HCT116 (cell line): ENCODE results near the gene OTOG. TPM values are rescaled to one million over a fixed set of nuclear protein-coding genes. Genes with fewer than 3 reads are reported as not detected.

Experiments used
- ATAC-seq: fragments of 200-7000 bp; cut with Tn5 transposase; 2 replicates; pipeline ENCODE4 v1.9.1; 2020; ENCODE audit warnings: mild to moderate bottlenecking, moderate library complexity
- BruUV-seq: library from RNA; stranded (reverse); fragments of 400-500 nt; replicated peaks from 2 replicates; lab custom pipeline; 2021; lab: Mats Ljungman, UMichigan
- CTCF ChIA-PET: fragments of 300-600 bp; sonication (Branson Sonifier 250); formaldehyde crosslinking; loops from one replicate; lab custom pipeline; 2021; ENCODE audit warnings: antibody characterized with exemption; lab: Charles Lee
- POLR2A ChIA-PET: fragments of 300-600, 350-600 bp; sonication (Branson Sonifier 250); formaldehyde crosslinking; loops from one replicate; lab custom pipeline; 2021; ENCODE audit warnings: antibody characterized with exemption; lab: Charles Lee
- RAD21 ChIA-PET, 2 experiments: fragments of 300-600 bp; sonication (Branson Sonifier 250); formaldehyde crosslinking; loops; one replicate each; lab custom pipeline; 2023; ENCODE audit warnings: low total read pairs in 2 of 2; ENCODE audit not compliant: uncharacterized antibody in 2 of 2, unreplicated experiment in 2 of 2, low non-redundant PET in 1 of 2; lab: Charles Lee
- DNase-seq: peaks from one replicate; pipeline ENCODE4 v3.0.0-alpha.2; 2010; ENCODE audit warnings: low read depth, low spot score
- H2AFZ ChIP-seq: fragments of 200-600 bp; shearing (Covaris generic), sonication (generic); 2 replicates; pipeline ENCODE4 v1.6.1; 2017; ENCODE audit warnings: low read depth, mixed run types, mixed read lengths, antibody characterized with exemption, low read length; ENCODE audit not compliant: poor library complexity, severe bottlenecking
- H3K27ac ChIP-seq: 2 replicates; pipeline ENCODE4 v1.5.1; 2012; ENCODE audit warnings: low read depth, low read length
- H3K27me3 ChIP-seq: fragments of 200-600 bp; sonication (generic); 2 replicates; pipeline ENCODE4 v1.6.1; 2016; ENCODE audit warnings: mixed run types, low read length, mixed read lengths; ENCODE audit not compliant: insufficient read depth
- H3K36me3 ChIP-seq, 2 experiments: fragments of 200-500 bp in 1 of 2; fragments of 200-600 bp in 1 of 2; sonication (Bioruptor generic) in 1 of 2; sonication (generic) in 1 of 2; 2 replicates each; pipeline versions ENCODE4 v1.5.1 to v1.6.1; 2014 to 2016; ENCODE audit warnings: low read length in 2 of 2, inconsistent platforms in 1 of 2, mixed read lengths in 1 of 2, mixed run types in 1 of 2; ENCODE audit not compliant: insufficient read depth in 2 of 2, control insufficient read depth in 1 of 2
- H3K4me1 ChIP-seq, 2 experiments: fragments of 200-600 bp in 1 of 2; sonication (generic) in 1 of 2; 2 replicates each; pipeline versions ENCODE4 v1.5.1 to v1.6.1; 2012 to 2017; ENCODE audit warnings: low read length in 2 of 2, inconsistent platforms in 1 of 2, mild to moderate bottlenecking in 1 of 2, mixed read lengths in 1 of 2, mixed run types in 1 of 2, moderate library complexity in 1 of 2; ENCODE audit not compliant: insufficient read depth in 2 of 2, control insufficient read depth in 1 of 2
- H3K4me2 ChIP-seq: fragments of 200-600 bp; sonication (generic); 2 replicates; pipeline ENCODE4 v1.6.1; 2017; ENCODE audit warnings: mixed run types, low read length, mixed read lengths
- H3K4me3 ChIP-seq, 2 experiments: fragments of 200-600 bp in 1 of 2; sonication (generic) in 1 of 2; replicated peaks in 1 of 2; 2 replicates each; pipeline ENCODE4 v1.5.1; 2011 to 2016; ENCODE audit warnings: low read length in 2 of 2, control low read depth in 1 of 2, low read depth in 1 of 2, mild to moderate bottlenecking in 1 of 2, mixed read lengths in 1 of 2, mixed run types in 1 of 2
- H3K79me2 ChIP-seq: fragments of 200-600 bp; sonication (generic); 2 replicates; pipeline ENCODE4 v1.6.1; 2017; ENCODE audit warnings: mild to moderate bottlenecking, mixed run types, low read length, moderate library complexity, mixed read lengths; ENCODE audit not compliant: insufficient read depth
- H3K9ac ChIP-seq: fragments of 200-600 bp; sonication (generic); 2 replicates; pipeline ENCODE4 v1.6.1; 2016; ENCODE audit warnings: low read length, mixed read lengths
- H3K9me2 ChIP-seq: fragments of 200-600 bp; sonication (generic), shearing (Covaris generic); 2 replicates; pipeline ENCODE4 v1.6.1; 2017; ENCODE audit warnings: mixed run types, mild to moderate bottlenecking, moderate library complexity; ENCODE audit not compliant: insufficient read depth
- H3K9me3 ChIP-seq, 2 experiments: fragments of 200-500 bp in 1 of 2; fragments of 200-600 bp in 1 of 2; sonication (Bioruptor generic) in 1 of 2; sonication (generic) in 1 of 2; 2 replicates each; pipeline ENCODE4 v1.6.1; 2014 to 2017; ENCODE audit warnings: low read length in 2 of 2, mixed read lengths in 2 of 2, inconsistent platforms in 1 of 2, low read depth in 1 of 2, mild to moderate bottlenecking in 1 of 2, mixed run types in 1 of 2, moderate library complexity in 1 of 2; ENCODE audit not compliant: control insufficient read depth in 1 of 2, insufficient read depth in 1 of 2
- H4K20me1 ChIP-seq: fragments of 200-600 bp; sonication (generic), shearing (Covaris generic); 2 replicates; pipeline ENCODE4 v1.6.1; 2017; ENCODE audit warnings: mixed run types, mild to moderate bottlenecking, moderate library complexity; ENCODE audit not compliant: insufficient read depth
- CEBPB ChIP-seq: IDR thresholded peaks from 2 replicates; pipeline ENCODE4 v1.6.1; 2012; ENCODE audit warnings: low read depth
- EZH2 ChIP-seq: fragments of 200-600 bp; sonication (generic); IDR thresholded peaks from 2 replicates; pipeline ENCODE4 v1.6.1; 2017; ENCODE audit warnings: antibody characterized with exemption, mixed run types
- MAX ChIP-seq: IDR thresholded peaks from 2 replicates; pipeline ENCODE4 v1.6.1; 2012
- POLR2A ChIP-seq: IDR thresholded peaks from 2 replicates; pipeline ENCODE4 v1.7.0; 2011; ENCODE audit warnings: borderline replicate concordance; ENCODE audit not compliant: insufficient read depth, insufficient read length; ENCODE audit errors: extremely low read depth
- POLR2AphosphoS5 ChIP-seq: IDR thresholded peaks from 2 replicates; pipeline ENCODE4 v1.6.1; 2011; ENCODE audit warnings: mild to moderate bottlenecking, low read depth, low read length, moderate library complexity
- RAD21 ChIP-seq: IDR thresholded peaks from 2 replicates; pipeline ENCODE4 v1.6.1; 2012; ENCODE audit warnings: low read depth, mild to moderate bottlenecking
- REST ChIP-seq: IDR thresholded peaks from 2 replicates; pipeline ENCODE4 v1.6.1; 2012; ENCODE audit warnings: low read depth
- SRF ChIP-seq: IDR thresholded peaks from 2 replicates; pipeline ENCODE4 v1.6.1; 2012; ENCODE audit warnings: low read depth
- TCF7L2 ChIP-seq: IDR thresholded peaks from 2 replicates; pipeline ENCODE4 v1.7.0; 2011; ENCODE audit warnings: borderline replicate concordance, inconsistent platforms; ENCODE audit not compliant: insufficient read depth, insufficient read length; ENCODE audit errors: extremely low read depth
- YY1 ChIP-seq: IDR thresholded peaks from 2 replicates; pipeline ENCODE4 v1.6.1; 2011; ENCODE audit warnings: low read length, low read depth, moderate library complexity, mild to moderate bottlenecking; ENCODE audit not compliant: insufficient replicate concordance; ENCODE audit errors: extremely low read depth
- intact Hi-C: fragments of 100-400 bp; cut with micrococcal nuclease; formaldehyde crosslinking; loops from 2 replicates; pipeline ENCODE4 v1.10.0; 2022
- total RNA-seq: library from RNA; stranded (reverse); gene quantifications from one replicate; pipeline ENCODE4 v1.2.1, GENCODE V29; 2021; ENCODE audit not compliant: unreplicated experiment
- TF ChIP-seq, protein P1 (sequence below): IDR thresholded peaks from 2 replicates; pipeline ENCODE4 v1.6.1; 2012

OTOG gene
- total RNA-seq, 1 experiment from 2014 or later: 0.07 TPM

DNA sequence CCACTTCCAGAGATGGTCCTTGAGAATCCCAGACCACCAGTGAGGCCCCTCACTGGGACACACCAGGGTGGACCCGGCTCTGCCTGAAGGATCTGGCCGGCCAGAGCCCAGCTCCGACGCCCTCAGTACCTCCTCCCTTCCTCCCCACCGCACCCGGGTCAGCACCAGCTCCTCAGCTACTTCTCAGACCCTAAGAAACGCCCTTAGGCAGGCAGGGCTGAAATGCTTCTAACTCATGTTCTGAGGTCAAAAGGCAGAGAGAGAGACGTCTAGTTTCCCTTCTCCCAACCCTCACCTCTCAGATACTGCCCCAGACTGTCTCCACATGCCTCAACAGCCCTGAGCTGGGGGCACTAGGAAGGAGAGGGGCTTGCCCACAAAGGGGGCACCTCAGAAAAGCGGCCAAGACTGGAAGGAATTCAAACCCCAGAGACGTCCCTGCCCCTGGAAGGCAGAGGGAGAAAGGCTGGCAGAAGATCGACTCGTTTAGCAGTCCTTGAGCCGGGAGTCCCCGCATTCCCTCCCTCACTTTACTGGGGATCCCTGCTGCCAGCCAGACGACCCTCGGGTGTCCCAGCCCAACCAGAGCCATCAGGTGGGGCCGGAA, 3.4 kb upstream of the OTOG start:
- no peaks in the 10 kb centered on the region for H3K9me3 ChIP-seq
- no peaks in the 10 kb centered on the region for H3K79me2 ChIP-seq
- no peaks in the 10 kb centered on the region for H4K20me1 ChIP-seq
- peak overlapping the region; percentile 70 for H3K9ac ChIP-seq
- BruUV-seq: TSS peak; percentile 46
- ATAC-seq: peak; percentile 31
- H3K36me3 ChIP-seq: no peaks in the 10 kb centered on the region
- peak overlapping the region; percentile 84 for H3K4me2 ChIP-seq
- intact Hi-C loops: no loop called here
- peak overlapping the region; percentile 61; the same call in 1 of the 2 replicates for H3K27ac ChIP-seq
- peak overlapping the region; percentile 65 to 88 for H3K4me3 ChIP-seq
- RAD21 ChIA-PET: interaction anchor here in 1 of 2 experiments (1.2 kb wide), 1 partner anchor 16 kb away, joined by 4 read pairs; no protein-coding TSS in a partner anchor
- no peak for TF ChIP-seq MAX
- no peak for TF ChIP-seq SRF
- no peak for TF ChIP-seq EZH2
- TF ChIP-seq RAD21: no peak
- POLR2A ChIA-PET: no interaction called here
- no peak for DNase-seq
- H2AFZ ChIP-seq: peak overlapping the region; percentile 82
- H3K9me2 ChIP-seq: no peaks in the 10 kb centered on the region
- H3K27me3 ChIP-seq: no peaks in the 10 kb centered on the region
- CTCF ChIA-PET: interaction anchor here (0.8 to 2.5 kb wide), 5 partner anchors 15 to 186 kb away, joined by 3 to 15 read pairs (median 4); no protein-coding TSS in a partner anchor
- H3K4me1 ChIP-seq: peaks cover 4 to 22% of the 10 kb centered on the region in 2 experiments; a peak in 3 of 4 replicates

DNA sequence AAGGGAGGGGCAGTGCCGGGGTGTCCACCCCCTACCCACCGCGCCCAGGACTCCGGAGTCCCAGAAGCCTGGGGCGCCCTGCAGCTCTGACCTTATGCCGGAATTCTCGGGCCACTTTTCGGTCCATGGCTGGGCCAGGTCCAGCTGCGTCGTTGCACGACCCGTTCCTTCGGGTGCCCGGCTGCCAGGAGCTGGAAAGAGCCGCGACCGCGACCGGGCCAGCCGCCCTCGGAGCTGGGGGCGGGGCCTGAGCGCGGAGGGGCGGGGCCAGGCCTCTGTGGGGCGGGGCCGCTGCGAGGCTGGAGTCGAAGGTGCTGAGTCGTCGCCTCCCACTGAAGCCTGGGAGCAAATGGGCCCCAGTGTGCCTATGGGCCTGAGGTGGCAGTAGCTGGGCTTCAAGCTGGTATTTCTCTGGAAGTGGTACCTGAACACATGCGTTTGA, 2.9 kb upstream of the OTOG start, which contains the start of gene USH1C:
Gene USH1C, minus strand, starts transcription at position 236 of the 442 bp plus-strand sequence. Its CDS starts 109 bp downstream, at position 127.
- H3K79me2 ChIP-seq: no peaks in the 10 kb centered on the region
- peak within 1 kb of the TSS; percentile 84 for H3K4me2 ChIP-seq
- H3K27me3 ChIP-seq: no peaks in the 10 kb centered on the region
- H3K9me2 ChIP-seq: no peaks in the 10 kb centered on the region
- no peaks in the 10 kb centered on the region for H4K20me1 ChIP-seq
- H3K4me1 ChIP-seq: peaks cover 4 to 22% of the 10 kb centered on the region in 2 experiments; a peak in 3 of 4 replicates
- POLR2A ChIA-PET: no interaction called here
- no peaks in the 10 kb centered on the region for H3K9me3 ChIP-seq
- CTCF ChIA-PET: interaction anchor here (0.8 to 2.5 kb wide), 5 partner anchors 9 to 185 kb away, joined by 3 to 15 read pairs (median 3); no protein-coding TSS in a partner anchor
- ATAC-seq (peak; percentile 95), DNase-seq (peak; percentile 29)
- no peaks in the 10 kb centered on the region for H3K36me3 ChIP-seq
- TF ChIP-seq POLR2AphosphoS5: peak; percentile 74
- no peak for TF ChIP-seq POLR2A
- TF ChIP-seq MAX: 0 out of 2 replicates have a peak, but pooled peaks have one; percentile 22
- no peak for TF ChIP-seq REST
- TF ChIP-seq TCF7L2: no peak
- TF ChIP-seq, protein P1, sequence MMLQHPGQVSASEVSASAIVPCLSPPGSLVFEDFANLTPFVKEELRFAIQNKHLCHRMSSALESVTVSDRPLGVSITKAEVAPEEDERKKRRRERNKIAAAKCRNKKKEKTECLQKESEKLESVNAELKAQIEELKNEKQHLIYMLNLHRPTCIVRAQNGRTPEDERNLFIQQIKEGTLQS: no peak
- no peak for TF ChIP-seq CEBPB
- TF ChIP-seq YY1: peak; percentile 7
- intact Hi-C loops: no loop called here
- H3K9ac ChIP-seq: peak within 1 kb of the TSS; percentile 70
- no TSS peak for BruUV-seq
- peak within 1 kb of the TSS; percentile 65 to 88 for H3K4me3 ChIP-seq
- H2AFZ ChIP-seq: peak within 1 kb of the TSS; percentile 82
- RAD21 ChIA-PET: interaction anchor here in 1 of 2 experiments (1.2 kb wide), 1 partner anchor 16 kb away, joined by 4 read pairs; no protein-coding TSS in a partner anchor
- H3K27ac ChIP-seq: peak within 1 kb of the TSS; percentile 61; the same call in 1 of the 2 replicates
